Measurements from ENCODE around the gene TMEM63B. TPM values are rescaled to one million over a fixed set of nuclear protein-coding genes. Genes with fewer than 3 reads are reported as not detected.
"Not testable (repeated sequence)": the region's sequence is repeated elsewhere in the genome, so short reads cannot be mapped to it uniquely, and the experiment has no call there.

The TMEM63B gene
- total RNA-seq, 1 donor from 2014 or later: 11.5 TPM

GRCh38 chr6:44085219-44085618 is 42.1 kb upstream of the TMEM63B start:
- Histone ChIP-seq H3K4me3 (ENCODE audit: low read length in 3 of 3) (no peak overlapping the region), H3K27ac (ENCODE audit: low read depth, low read length) (no peak overlapping the region), H3K36me3 (ENCODE audit: control insufficient read depth in 3 of 3, insufficient read depth in 3 of 3, low read length in 3 of 3) (peaks cover 0 to 4% (median 2%) of the 10 kb centered on the region in 3 donors), H3K27me3 (ENCODE audit: control insufficient read depth in 3 of 3, insufficient read depth in 3 of 3, low read length in 3 of 3) (no peaks in the 10 kb centered on the region), H3K9me3 (ENCODE audit: control insufficient read depth in 3 of 3, low read length in 3 of 3) (no peaks in the 10 kb centered on the region), H3K9ac (ENCODE audit: low read depth in 1 of 3, low read length in 3 of 3) (peak overlapping the region in 1 of 3 donors; percentile 76), H3K4me1 (ENCODE audit: control insufficient read depth in 3 of 3, insufficient read depth in 3 of 3, low read length in 3 of 3) (peaks cover 24 to 53% (median 47%) of the 10 kb centered on the region in 3 donors)

DNA sequence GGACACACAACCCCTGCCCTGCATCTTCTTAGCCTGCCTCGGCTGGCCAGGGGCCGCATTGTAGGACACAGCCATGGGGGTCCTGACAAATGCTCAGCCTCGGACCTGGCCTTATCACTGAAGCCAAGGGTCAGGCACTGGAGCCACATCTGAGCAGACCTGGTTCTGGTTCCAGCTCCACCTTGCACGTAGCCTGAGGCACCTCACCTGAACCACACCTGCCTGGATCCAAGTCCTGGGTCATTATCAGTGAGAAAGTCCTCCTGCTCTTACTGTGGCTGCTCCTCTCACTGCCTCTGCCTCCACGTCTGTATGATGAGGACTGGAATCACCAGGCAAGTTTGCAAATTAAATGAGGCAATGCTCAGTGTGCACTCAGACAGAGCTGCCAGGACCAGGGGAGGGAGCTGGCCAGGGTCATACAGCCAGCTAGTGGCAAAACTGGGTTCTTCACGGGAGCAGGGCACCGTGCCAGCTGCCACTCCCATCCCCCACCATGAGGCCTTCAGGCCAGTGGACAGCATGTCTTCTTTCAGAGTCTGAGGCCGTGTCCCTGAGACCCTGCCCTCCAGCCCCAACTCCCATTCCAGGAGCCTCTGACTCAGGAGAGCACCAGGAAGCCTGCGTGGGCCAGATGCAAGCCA is 40.3 kb upstream of the TMEM63B start:
- peak overlapping the region in 1 of 3 donors; percentile 54 for H3K4me3 ChIP-seq (ENCODE audit: low read length in 3 of 3)
- H3K9ac ChIP-seq (ENCODE audit: low read depth in 1 of 3, low read length in 3 of 3): peak overlapping the region in 2 of 3 donors; percentile 17 to 74
- H3K9me3 ChIP-seq (ENCODE audit: control insufficient read depth in 3 of 3, low read length in 3 of 3): no peaks in the 10 kb centered on the region
- no peaks in the 10 kb centered on the region for H3K27me3 ChIP-seq (ENCODE audit: control insufficient read depth in 3 of 3, insufficient read depth in 3 of 3, low read length in 3 of 3)
- H3K27ac ChIP-seq (ENCODE audit: low read depth, low read length): no peak overlapping the region
- H3K36me3 ChIP-seq (ENCODE audit: control insufficient read depth in 3 of 3, insufficient read depth in 3 of 3, low read length in 3 of 3): peaks cover 0 to 4% (median 2%) of the 10 kb centered on the region in 3 donors
- H3K4me1 ChIP-seq (ENCODE audit: control insufficient read depth in 3 of 3, insufficient read depth in 3 of 3, low read length in 3 of 3): peaks cover 24 to 52% (median 50%) of the 10 kb centered on the region in 3 donors

- Histone ChIP-seq H3K4me1 (ENCODE audit: control insufficient read depth in 3 of 3, insufficient read depth in 3 of 3, low read length in 3 of 3) (peaks cover 24 to 50% (median 48%) of the 10 kb centered on the region in 3 donors), H3K27me3 (ENCODE audit: control insufficient read depth in 3 of 3, insufficient read depth in 3 of 3, low read length in 3 of 3) (no peaks in the 10 kb centered on the region), H3K9me3 (ENCODE audit: control insufficient read depth in 3 of 3, low read length in 3 of 3) (no peaks in the 10 kb centered on the region), H3K36me3 (ENCODE audit: control insufficient read depth in 3 of 3, insufficient read depth in 3 of 3, low read length in 3 of 3) (peaks cover 0 to 4% (median 2%) of the 10 kb centered on the region in 3 donors), H3K27ac (ENCODE audit: low read depth, low read length) (no peak overlapping the region), H3K9ac (ENCODE audit: low read depth in 1 of 3, low read length in 3 of 3) (peak overlapping the region in 1 of 3 donors; percentile 74), H3K4me3 (ENCODE audit: low read length in 3 of 3) (no peak overlapping the region)
Observed at GRCh38 chr6:44087623-44088022, 39.7 kb upstream of the TMEM63B start.

- H3K27ac ChIP-seq (ENCODE audit: low read depth, low read length): no peak overlapping the region
- no peak overlapping the region for H3K4me3 ChIP-seq (ENCODE audit: low read length in 3 of 3)
- H3K4me1 ChIP-seq (ENCODE audit: control insufficient read depth in 3 of 3, insufficient read depth in 3 of 3, low read length in 3 of 3): peaks cover 13 to 43% (median 34%) of the 10 kb centered on the region in 3 donors
- H3K36me3 ChIP-seq (ENCODE audit: control insufficient read depth in 3 of 3, insufficient read depth in 3 of 3, low read length in 3 of 3): peaks cover 4 to 8% (median 5%) of the 10 kb centered on the region in 3 donors
- H3K9me3 ChIP-seq (ENCODE audit: control insufficient read depth in 3 of 3, low read length in 3 of 3): no peaks in the 10 kb centered on the region
- peak overlapping the region in 1 of 3 donors; percentile 3 for H3K9ac ChIP-seq (ENCODE audit: low read depth in 1 of 3, low read length in 3 of 3)
- no peaks in the 10 kb centered on the region for H3K27me3 ChIP-seq (ENCODE audit: control insufficient read depth in 3 of 3, insufficient read depth in 3 of 3, low read length in 3 of 3)
Observed at GRCh38 chr6:44088827-44089590, 38.3 kb upstream of the TMEM63B start.

- no peak overlapping the region for H3K4me3 ChIP-seq (ENCODE audit: low read length in 3 of 3)
- peaks cover 5 to 14% (median 10%) of the 10 kb centered on the region in 3 donors for H3K36me3 ChIP-seq (ENCODE audit: control insufficient read depth in 3 of 3, insufficient read depth in 3 of 3, low read length in 3 of 3)
- peaks cover 8 to 29% (median 20%) of the 10 kb centered on the region in 3 donors for H3K4me1 ChIP-seq (ENCODE audit: control insufficient read depth in 3 of 3, insufficient read depth in 3 of 3, low read length in 3 of 3)
- H3K27me3 ChIP-seq (ENCODE audit: control insufficient read depth in 3 of 3, insufficient read depth in 3 of 3, low read length in 3 of 3): no peaks in the 10 kb centered on the region
- no peaks in the 10 kb centered on the region for H3K9me3 ChIP-seq (ENCODE audit: control insufficient read depth in 3 of 3, low read length in 3 of 3)
- no peak overlapping the region for H3K9ac ChIP-seq (ENCODE audit: low read depth in 1 of 3, low read length in 3 of 3)
- no peak overlapping the region for H3K27ac ChIP-seq (ENCODE audit: low read depth, low read length)
Observed at GRCh38 chr6:44090465-44090864, 36.9 kb upstream of the TMEM63B start.

GRCh38 chr6:44091356-44091755 is 36.0 kb upstream of the TMEM63B start:
- not testable (repeated sequence) for H3K4me3 ChIP-seq (ENCODE audit: low read length in 3 of 3); H3K27me3 ChIP-seq (ENCODE audit: control insufficient read depth in 3 of 3, insufficient read depth in 3 of 3, low read length in 3 of 3); H3K27ac ChIP-seq (ENCODE audit: low read depth, low read length); H3K9me3 ChIP-seq (ENCODE audit: control insufficient read depth in 3 of 3, low read length in 3 of 3)
- Histone ChIP-seq H3K36me3 (ENCODE audit: control insufficient read depth in 3 of 3, insufficient read depth in 3 of 3, low read length in 3 of 3) (peaks cover 5 to 14% (median 12%) of the 10 kb centered on the region in 3 donors), H3K9ac (ENCODE audit: low read depth in 1 of 3, low read length in 3 of 3) (peak overlapping the region in 1 of 3 donors; percentile 12), H3K4me1 (ENCODE audit: control insufficient read depth in 3 of 3, insufficient read depth in 3 of 3, low read length in 3 of 3) (peaks cover 8 to 25% (median 13%) of the 10 kb centered on the region in 3 donors)

GRCh38 chr6:44091981-44092884 is 35.1 kb upstream of the TMEM63B start:
- Histone ChIP-seq H3K4me3 (ENCODE audit: low read length in 3 of 3) (no peak overlapping the region), H3K27me3 (ENCODE audit: control insufficient read depth in 3 of 3, insufficient read depth in 3 of 3, low read length in 3 of 3) (no peaks in the 10 kb centered on the region), H3K9ac (ENCODE audit: low read depth in 1 of 3, low read length in 3 of 3) (no peak overlapping the region), H3K4me1 (ENCODE audit: control insufficient read depth in 3 of 3, insufficient read depth in 3 of 3, low read length in 3 of 3) (peaks cover 1 to 25% (median 9%) of the 10 kb centered on the region in 3 donors), H3K9me3 (ENCODE audit: control insufficient read depth in 3 of 3, low read length in 3 of 3) (no peaks in the 10 kb centered on the region), H3K27ac (ENCODE audit: low read depth, low read length) (no peak overlapping the region), H3K36me3 (ENCODE audit: control insufficient read depth in 3 of 3, insufficient read depth in 3 of 3, low read length in 3 of 3) (peaks cover 5 to 14% (median 13%) of the 10 kb centered on the region in 3 donors)

DNA sequence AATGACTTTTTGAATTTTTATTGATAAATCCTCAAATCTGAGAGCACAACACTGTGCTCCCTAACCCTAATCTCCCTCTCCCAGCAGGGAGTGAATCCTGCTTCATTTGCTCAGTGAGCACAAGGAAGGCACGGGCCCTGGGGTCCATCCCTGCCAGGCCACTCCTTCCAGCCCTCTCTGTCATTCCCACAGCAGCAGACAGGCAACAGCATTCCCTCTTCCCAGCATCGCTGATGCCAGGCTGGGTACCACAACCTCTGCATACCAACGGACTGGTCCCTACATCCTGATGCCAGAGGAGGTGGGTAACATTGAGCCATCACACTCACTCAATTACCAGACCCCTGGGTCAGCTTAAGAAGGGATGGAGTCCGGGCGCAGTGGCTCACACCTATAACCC is 34.3 kb upstream of the TMEM63B start:
- H3K27ac ChIP-seq (ENCODE audit: low read depth, low read length): no peak overlapping the region
- peaks cover 5 to 14% (median 13%) of the 10 kb centered on the region in 3 donors for H3K36me3 ChIP-seq (ENCODE audit: control insufficient read depth in 3 of 3, insufficient read depth in 3 of 3, low read length in 3 of 3)
- H3K9me3 ChIP-seq (ENCODE audit: control insufficient read depth in 3 of 3, low read length in 3 of 3): no peaks in the 10 kb centered on the region
- H3K27me3 ChIP-seq (ENCODE audit: control insufficient read depth in 3 of 3, insufficient read depth in 3 of 3, low read length in 3 of 3): no peaks in the 10 kb centered on the region
- H3K9ac ChIP-seq (ENCODE audit: low read depth in 1 of 3, low read length in 3 of 3): no peak overlapping the region
- H3K4me3 ChIP-seq (ENCODE audit: low read length in 3 of 3): no peak overlapping the region
- peaks cover 0 to 27% (median 6%) of the 10 kb centered on the region in 3 donors for H3K4me1 ChIP-seq (ENCODE audit: control insufficient read depth in 3 of 3, insufficient read depth in 3 of 3, low read length in 3 of 3)

GRCh38 chr6:44093750-44094402 is 33.5 kb upstream of the TMEM63B start:
- Histone ChIP-seq H3K27ac (ENCODE audit: low read depth, low read length) (no peak overlapping the region), H3K36me3 (ENCODE audit: control insufficient read depth in 3 of 3, insufficient read depth in 3 of 3, low read length in 3 of 3) (peaks cover 5 to 14% (median 13%) of the 10 kb centered on the region in 3 donors), H3K9ac (ENCODE audit: low read depth in 1 of 3, low read length in 3 of 3) (no peak overlapping the region), H3K4me1 (ENCODE audit: control insufficient read depth in 3 of 3, insufficient read depth in 3 of 3, low read length in 3 of 3) (peaks cover 0 to 29% (median 6%) of the 10 kb centered on the region in 3 donors), H3K9me3 (ENCODE audit: control insufficient read depth in 3 of 3, low read length in 3 of 3) (no peaks in the 10 kb centered on the region), H3K27me3 (ENCODE audit: control insufficient read depth in 3 of 3, insufficient read depth in 3 of 3, low read length in 3 of 3) (no peaks in the 10 kb centered on the region), H3K4me3 (ENCODE audit: low read length in 3 of 3) (no peak overlapping the region)

All from skeletal muscle tissue (tissue), 4 donors.